Measurements from ENCODE around the gene NRAP.

NRAP gene

GRCh38 chr10:113627836-113628235, 36.0 kb downstream of the NRAP start:
- Mint-ChIP-seq H3K4me3 (no peak overlapping the region), H3K27ac (no peak overlapping the region), H3K36me3 (no peaks in the 10 kb centered on the region), H3K4me1 (no peaks in the 10 kb centered on the region), H3K9me3 (no peaks in the 10 kb centered on the region), H3K27me3 (peaks cover 7% of the 10 kb centered on the region)

GRCh38 chr10:113626809-113627355, 37.0 kb downstream of the NRAP start:
- Mint-ChIP-seq H3K36me3 (no peaks in the 10 kb centered on the region), H3K27ac (no peak overlapping the region), H3K4me1 (no peaks in the 10 kb centered on the region), H3K4me3 (no peak overlapping the region), H3K27me3 (peaks cover 7% of the 10 kb centered on the region), H3K9me3 (no peaks in the 10 kb centered on the region)

DNA sequence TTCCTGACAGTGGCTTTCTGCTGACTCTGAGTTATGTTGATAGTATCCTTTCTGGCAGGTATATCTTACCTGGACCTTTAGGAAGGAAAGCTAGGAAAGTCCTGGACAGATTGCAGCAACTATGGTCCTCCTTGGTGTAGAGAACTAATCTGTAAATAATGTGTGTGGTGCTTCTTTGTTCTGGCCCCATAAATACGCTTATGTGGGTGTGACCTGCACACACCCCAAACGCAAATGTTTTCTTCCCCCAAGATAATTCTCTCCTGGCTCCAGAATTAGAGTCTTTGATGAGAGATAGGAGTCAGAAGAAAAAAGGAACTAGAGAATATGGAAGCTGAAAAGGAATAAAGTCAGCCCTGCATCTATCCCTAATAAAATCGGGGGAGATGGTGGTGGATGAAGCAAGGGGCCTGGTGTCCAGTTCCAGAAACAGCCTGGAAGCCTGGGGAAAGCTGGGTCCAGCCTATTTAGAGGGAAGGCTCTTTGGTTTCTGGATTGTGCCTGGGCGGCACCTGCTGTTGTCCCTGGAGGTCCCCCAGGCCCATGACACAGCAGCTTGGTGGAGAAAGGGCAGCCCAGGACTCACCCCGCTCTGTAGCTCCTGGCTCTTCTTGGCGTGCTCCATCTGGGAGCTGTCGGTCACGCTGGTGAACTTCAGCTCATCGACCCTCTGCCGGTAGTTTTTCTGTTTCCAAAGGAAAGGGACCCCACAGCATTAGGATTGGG, 38.2 kb downstream of the NRAP start:
- H3K4me1 Mint-ChIP-seq: no peaks in the 10 kb centered on the region
- no peaks in the 10 kb centered on the region for H3K36me3 Mint-ChIP-seq
- no peaks in the 10 kb centered on the region for H3K9me3 Mint-ChIP-seq
- no peak overlapping the region for H3K4me3 Mint-ChIP-seq
- peaks cover 9% of the 10 kb centered on the region for H3K27me3 Mint-ChIP-seq
- no peak overlapping the region for H3K27ac Mint-ChIP-seq

- Mint-ChIP-seq H3K27ac (no peak overlapping the region), H3K36me3 (no peaks in the 10 kb centered on the region), H3K9me3 (no peaks in the 10 kb centered on the region), H3K4me3 (no peak overlapping the region), H3K4me1 (no peaks in the 10 kb centered on the region), H3K27me3 (peaks cover 11% of the 10 kb centered on the region)
Observed at GRCh38 chr10:113622831-113623230, 41.0 kb downstream of the NRAP start.

- Mint-ChIP-seq H3K4me3 (no peak overlapping the region), H3K27ac (no peak overlapping the region), H3K4me1 (no peaks in the 10 kb centered on the region), H3K27me3 (peaks cover 16% of the 10 kb centered on the region), H3K9me3 (no peaks in the 10 kb centered on the region), H3K36me3 (no peaks in the 10 kb centered on the region)
Observed at GRCh38 chr10:113621799-113622198, 42.0 kb downstream of the NRAP start.

DNA sequence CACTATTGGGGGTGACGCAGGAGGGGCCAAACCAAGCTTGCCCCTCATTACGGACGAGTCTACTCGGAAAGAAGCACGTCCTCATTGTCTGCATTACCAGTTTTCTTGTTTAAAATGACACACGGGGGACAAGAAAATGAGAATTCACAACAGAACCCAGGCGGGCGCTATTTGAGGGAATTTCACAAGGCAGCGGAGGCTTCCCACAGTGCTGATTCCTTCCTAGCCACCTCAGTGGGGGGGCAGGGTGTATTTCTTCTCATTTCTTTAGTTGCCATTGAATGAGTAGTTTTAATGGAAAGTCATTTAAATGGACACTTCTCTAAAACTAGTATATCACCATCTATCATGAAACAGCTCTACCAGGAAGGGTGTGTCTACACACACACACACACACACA, 42.9 kb downstream of the NRAP start:
- Mint-ChIP-seq H3K4me3 (no peak overlapping the region), H3K27ac (no peak overlapping the region), H3K9me3 (no peaks in the 10 kb centered on the region), H3K27me3 (peaks cover 22% of the 10 kb centered on the region), H3K36me3 (no peaks in the 10 kb centered on the region), H3K4me1 (no peaks in the 10 kb centered on the region)

DNA sequence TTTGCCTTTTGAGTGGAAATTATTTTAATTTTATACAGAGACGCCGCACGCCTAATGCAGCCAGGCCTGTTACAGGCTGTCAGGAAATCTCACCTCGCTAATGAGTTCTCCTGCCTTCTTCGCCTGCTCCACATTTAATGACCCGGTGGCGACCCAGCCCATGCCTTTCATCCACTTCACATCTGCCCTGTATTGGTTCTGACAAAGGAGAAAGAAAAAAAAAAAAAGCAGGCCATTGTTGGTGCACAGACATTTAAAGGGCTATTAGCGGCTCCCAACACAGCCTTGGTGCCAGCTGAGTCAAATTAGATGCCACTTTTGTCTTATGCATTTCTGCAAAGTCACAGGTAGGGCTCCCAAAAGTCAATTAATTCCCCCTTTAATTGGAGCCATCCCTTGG, 43.3 kb downstream of the NRAP start:
- Mint-ChIP-seq H3K4me1 (no peaks in the 10 kb centered on the region), H3K4me3 (no peak overlapping the region), H3K36me3 (no peaks in the 10 kb centered on the region), H3K27ac (no peak overlapping the region), H3K27me3 (peaks cover 22% of the 10 kb centered on the region), H3K9me3 (no peaks in the 10 kb centered on the region)

- H3K9me3 Mint-ChIP-seq: no peaks in the 10 kb centered on the region
Observed at GRCh38 chr10:113619401-113619800, 44.4 kb downstream of the NRAP start.

GRCh38 chr10:113618338-113618737, 45.5 kb downstream of the NRAP start:
- Mint-ChIP-seq H3K27ac (no peak overlapping the region), H3K27me3 (peaks cover 24% of the 10 kb centered on the region), H3K36me3 (no peaks in the 10 kb centered on the region)

More at GRCh38 chr10:113619401-113619800, 44.4 kb downstream of the NRAP start:
- Mint-ChIP-seq H3K4me1 (no peaks in the 10 kb centered on the region), H3K4me3 (no peak overlapping the region), H3K27ac (no peak overlapping the region), H3K27me3 (peaks cover 23% of the 10 kb centered on the region), H3K36me3 (no peaks in the 10 kb centered on the region)

DNA sequence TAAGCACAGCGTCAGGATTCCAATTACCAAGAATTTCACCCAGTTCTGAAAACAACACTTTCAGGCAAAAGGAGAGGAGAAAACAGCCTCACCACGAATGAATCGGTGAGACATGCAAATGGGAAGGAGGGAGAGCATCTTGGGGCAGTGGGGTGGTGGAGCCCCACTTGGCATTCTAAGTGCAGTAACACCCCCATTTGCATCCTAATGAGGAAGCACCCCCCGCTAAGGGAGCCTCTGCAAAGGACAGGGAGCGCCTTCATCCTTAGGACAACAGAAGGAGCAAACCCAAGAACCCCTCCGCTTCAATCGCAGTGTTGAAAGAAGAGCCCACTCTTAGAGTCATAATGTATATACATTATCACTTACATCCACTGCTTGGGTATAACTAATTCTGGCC, 46.8 kb downstream of the NRAP start:
- no peak overlapping the region for H3K27ac Mint-ChIP-seq
- H3K9me3 Mint-ChIP-seq: no peaks in the 10 kb centered on the region
- no peaks in the 10 kb centered on the region for H3K36me3 Mint-ChIP-seq
- no peaks in the 10 kb centered on the region for H3K4me1 Mint-ChIP-seq
- H3K4me3 Mint-ChIP-seq: no peak overlapping the region
- H3K27me3 Mint-ChIP-seq: peaks cover 25% of the 10 kb centered on the region

More at GRCh38 chr10:113618338-113618737, 45.5 kb downstream of the NRAP start:
- Mint-ChIP-seq H3K9me3 (no peaks in the 10 kb centered on the region), H3K4me3 (no peak overlapping the region), H3K4me1 (no peaks in the 10 kb centered on the region)

GRCh38 chr10:113616244-113617074, 47.4 kb downstream of the NRAP start:
- no peaks in the 10 kb centered on the region for H3K9me3 Mint-ChIP-seq
- no peaks in the 10 kb centered on the region for H3K36me3 Mint-ChIP-seq
- no peak overlapping the region for H3K27ac Mint-ChIP-seq
- H3K4me3 Mint-ChIP-seq: no peak overlapping the region
- H3K27me3 Mint-ChIP-seq: peaks cover 25% of the 10 kb centered on the region
- no peaks in the 10 kb centered on the region for H3K4me1 Mint-ChIP-seq

DNA sequence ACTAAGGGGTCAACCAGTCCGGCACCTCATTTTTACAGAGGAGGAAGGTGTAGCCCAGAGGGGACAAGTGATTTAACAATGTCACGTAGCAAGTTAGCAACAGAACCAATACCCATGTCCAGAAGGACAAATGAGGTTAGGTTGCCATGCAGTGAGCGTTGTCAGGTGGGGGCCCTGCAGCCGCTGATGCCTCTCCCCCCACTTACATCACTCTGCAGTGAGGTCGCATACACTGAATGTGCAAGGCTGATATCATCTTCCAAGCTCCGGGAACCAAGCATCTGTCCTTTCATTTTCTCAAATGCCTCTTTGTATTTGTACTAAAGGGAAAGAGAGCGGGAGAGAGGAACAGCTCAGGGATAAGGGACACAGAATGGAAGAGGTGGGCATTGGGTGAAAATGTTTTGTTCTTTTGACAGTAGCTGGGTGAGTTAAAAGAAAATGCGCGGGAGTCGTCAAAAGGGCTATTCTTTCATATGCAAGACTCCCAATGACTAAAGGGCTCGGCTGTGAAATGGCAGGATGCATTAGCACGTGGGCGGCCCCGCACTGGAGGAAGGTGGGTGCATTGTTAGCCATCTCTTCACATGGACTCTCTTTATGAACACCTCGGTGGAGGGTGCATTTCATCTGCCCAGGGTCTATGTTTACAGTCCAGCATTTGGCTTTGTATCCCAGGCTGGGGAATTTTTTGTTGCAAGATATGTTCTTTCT, 49.7 kb downstream of the NRAP start:
- no peaks in the 10 kb centered on the region for H3K9me3 Mint-ChIP-seq
- no peaks in the 10 kb centered on the region for H3K36me3 Mint-ChIP-seq
- H3K27ac Mint-ChIP-seq: no peak overlapping the region
- H3K4me1 Mint-ChIP-seq: no peaks in the 10 kb centered on the region
- H3K4me3 Mint-ChIP-seq: no peak overlapping the region
- peaks cover 25% of the 10 kb centered on the region for H3K27me3 Mint-ChIP-seq

GRCh38 chr10:113613427-113613826, 50.4 kb downstream of the NRAP start:
- no peak overlapping the region for H3K27ac Mint-ChIP-seq
- H3K36me3 Mint-ChIP-seq: no peaks in the 10 kb centered on the region
- H3K9me3 Mint-ChIP-seq: no peaks in the 10 kb centered on the region
- no peak overlapping the region for H3K4me3 Mint-ChIP-seq
- peaks cover 25% of the 10 kb centered on the region for H3K27me3 Mint-ChIP-seq
- no peaks in the 10 kb centered on the region for H3K4me1 Mint-ChIP-seq

DNA sequence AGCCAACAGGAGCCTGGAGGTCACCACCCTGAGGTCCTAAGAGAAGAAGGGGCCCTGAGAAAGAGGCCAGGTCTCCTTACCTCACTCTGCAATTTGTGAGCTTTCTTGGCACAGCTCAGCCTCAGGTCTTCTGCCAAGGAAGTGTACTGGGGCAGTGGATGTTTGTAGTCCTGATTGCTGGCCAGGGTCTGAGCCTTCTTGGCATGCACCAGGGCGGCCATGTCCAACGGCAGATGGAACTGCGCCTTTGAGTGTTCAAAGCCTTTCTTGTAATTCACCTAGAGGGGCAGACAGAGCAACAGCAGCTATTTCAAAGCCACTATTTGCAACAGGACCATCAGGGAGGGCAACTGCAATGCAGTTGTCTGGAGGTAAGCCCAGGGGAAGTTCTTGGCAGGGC, 51.7 kb downstream of the NRAP start:
- no peak overlapping the region for H3K27ac Mint-ChIP-seq
- peaks cover 20% of the 10 kb centered on the region for H3K27me3 Mint-ChIP-seq
- H3K9me3 Mint-ChIP-seq: no peaks in the 10 kb centered on the region
- no peaks in the 10 kb centered on the region for H3K4me1 Mint-ChIP-seq
- no peak overlapping the region for H3K4me3 Mint-ChIP-seq
- H3K36me3 Mint-ChIP-seq: no peaks in the 10 kb centered on the region

GRCh38 chr10:113610631-113611601, 52.9 kb downstream of the NRAP start:
- Mint-ChIP-seq H3K4me3 (no peak overlapping the region), H3K4me1 (no peaks in the 10 kb centered on the region), H3K27me3 (peaks cover 13% of the 10 kb centered on the region), H3K36me3 (no peaks in the 10 kb centered on the region), H3K27ac (no peak overlapping the region), H3K9me3 (no peaks in the 10 kb centered on the region)

All from activated naive CD4-positive, alpha-beta T cell treated with anti-CD3 and anti-CD28 coated beads, Interleukin-2, amount 50 U/mL, for 24 hours (primary cell).